Urothelium cell line (cell line): ENCODE data around the gene KRTAP4-9.
"Not testable (repeated sequence)": the region's sequence is repeated elsewhere in the genome, so short reads cannot be mapped to it uniquely, and the experiment has no call there.

Source experiments
- DNase-seq: peaks from one replicate; pipeline ENCODE4 v3.0.0; 2011; ENCODE audit warnings: low spot score, mixed read lengths
- FAIRE-seq: peaks from 2 replicates; lab custom pipeline; 2011; peaks lifted over from hg19 to GRCh38; lab: Jason Lieb, UNC

Gene KRTAP4-9

DNA sequence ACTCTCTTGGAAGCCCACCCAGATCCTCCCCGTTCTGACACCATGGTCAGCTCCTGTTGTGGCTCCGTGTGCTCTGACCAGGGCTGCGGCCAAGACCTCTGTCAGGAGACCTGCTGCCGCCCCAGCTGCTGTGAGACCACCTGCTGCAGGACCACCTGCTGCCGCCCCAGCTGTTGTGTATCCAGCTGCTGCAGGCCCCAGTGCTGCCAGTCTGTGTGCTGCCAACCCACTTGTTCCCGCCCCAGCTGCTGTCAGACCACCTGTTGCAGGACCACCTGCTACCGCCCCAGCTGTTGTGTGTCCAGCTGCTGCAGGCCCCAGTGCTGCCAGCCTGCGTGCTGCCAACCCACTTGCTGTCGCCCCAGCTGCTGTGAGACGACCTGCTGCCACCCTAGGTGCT, at the start of gene KRTAP4-9:
TSS of gene KRTAP4-9 (plus strand) at position 43 of the 400 bp plus-strand sequence. CDS start at position 43, 0 bp downstream.
- FAIRE-seq, DNase-seq: not testable (repeated sequence)

DNA sequence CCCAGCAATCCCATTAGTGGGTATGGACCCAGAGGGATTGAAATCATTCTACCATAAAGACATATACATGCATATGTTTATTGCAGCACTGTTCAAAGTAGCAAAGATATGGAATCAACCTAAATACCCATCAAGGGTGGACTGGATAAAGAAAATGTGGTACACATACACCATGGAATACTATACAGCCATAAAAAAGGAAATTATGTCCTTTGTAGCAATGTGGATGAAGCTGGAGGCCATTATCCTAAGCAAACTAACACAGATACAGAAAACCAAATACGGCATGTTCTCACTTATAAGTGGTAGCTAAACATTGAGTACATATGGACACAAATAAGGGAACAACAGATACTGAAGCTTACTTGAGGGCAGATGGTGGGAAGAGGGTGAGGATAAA, 47.6 kb upstream of the KRTAP4-9 start:
- FAIRE-seq = no peak
- DNase-seq = no peak

DNA sequence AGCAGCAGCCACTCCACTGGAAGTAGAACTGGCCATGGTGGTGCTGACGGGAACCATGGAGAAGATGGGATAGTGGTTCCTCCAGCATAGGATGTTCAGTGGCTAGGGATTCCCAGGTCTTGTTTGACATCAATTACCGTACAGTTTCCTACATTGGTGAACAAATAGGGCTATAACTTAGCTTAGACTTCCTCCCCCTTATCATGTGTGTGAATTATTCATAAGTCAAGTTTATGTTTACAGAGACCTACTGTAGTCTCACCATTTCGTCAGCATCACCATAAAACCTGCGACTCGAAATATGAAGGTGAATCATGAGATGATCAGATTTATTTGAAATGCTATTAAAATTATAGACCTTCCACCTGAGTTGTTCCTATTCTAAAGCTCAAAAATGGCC, 46.4 kb upstream of the KRTAP4-9 start:
- no peak for DNase-seq
- FAIRE-seq = no peak

DNA sequence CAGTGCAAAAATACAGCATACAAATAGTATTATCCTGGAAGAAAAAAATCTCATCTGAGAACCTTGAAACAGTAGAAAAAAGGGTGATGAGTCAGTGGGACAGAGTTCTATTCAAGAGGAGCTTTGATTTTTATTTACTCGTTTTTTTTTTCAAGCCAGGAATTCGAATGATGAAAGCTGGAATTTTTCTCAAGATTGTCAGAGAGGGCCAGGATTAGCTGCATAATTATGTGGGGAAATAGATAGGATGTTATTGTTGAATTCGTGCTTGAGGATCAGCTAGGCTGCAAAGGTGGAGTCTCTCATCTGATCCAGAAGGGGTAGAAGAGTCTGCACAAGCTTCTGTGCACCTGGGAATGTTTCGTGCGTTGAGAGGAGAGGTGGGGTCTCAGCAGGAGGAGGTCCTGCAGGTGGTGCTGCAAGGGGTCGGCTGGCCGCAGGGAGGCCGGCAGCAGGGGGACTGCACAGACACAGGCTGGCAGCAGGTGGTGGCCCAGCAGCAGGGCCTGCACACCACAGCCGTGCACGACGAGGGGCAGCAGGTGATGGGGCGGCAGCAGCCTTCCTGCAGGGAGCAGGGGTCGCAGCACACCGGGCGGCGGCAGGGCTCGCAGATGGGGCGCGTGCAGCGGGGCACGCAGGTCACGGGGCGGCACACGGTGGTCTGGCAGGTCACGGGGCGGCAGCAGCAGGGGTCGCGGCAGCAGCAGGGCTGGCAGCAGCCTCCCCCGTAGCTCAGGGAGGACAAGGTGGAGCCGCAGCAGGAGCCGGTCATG, 45.7 kb upstream of the KRTAP4-9 start:
- FAIRE-seq = not testable (repeated sequence)
- DNase-seq = peak; percentile 47

DNA sequence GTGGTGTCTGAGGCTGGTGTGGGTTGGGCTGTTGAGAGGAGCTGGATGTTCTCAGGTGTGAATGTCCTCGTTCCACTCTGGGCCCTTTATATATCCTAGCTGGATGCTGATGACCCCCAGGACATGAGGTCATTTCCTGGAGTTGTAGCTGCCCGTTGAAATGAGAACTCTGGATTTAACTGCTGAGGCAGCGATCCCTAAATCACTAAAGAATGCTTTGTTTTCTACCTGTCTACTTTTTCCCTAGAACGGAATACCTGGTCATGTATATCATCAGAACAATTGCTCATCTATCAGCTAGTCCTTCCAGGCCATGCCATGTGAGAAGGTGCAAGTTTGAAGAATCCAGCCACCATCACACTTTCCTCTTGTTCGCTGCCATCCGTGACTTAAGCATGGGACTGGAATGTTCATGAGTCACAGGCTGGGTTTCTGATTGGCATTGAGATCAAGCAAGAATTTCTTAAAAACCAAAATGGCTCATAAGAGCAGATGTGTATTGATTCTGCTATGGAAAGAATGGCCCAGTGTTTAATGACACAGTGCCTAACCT, 45.1 kb upstream of the KRTAP4-9 start, which contains the start of gene KRTAP2-3:
TSS of gene KRTAP2-3 (minus strand) at position 63 of the 553 bp plus-strand sequence. CDS start 64 bp downstream, outside the sequence.
- FAIRE-seq (peak; percentile 77), DNase-seq (peak; percentile 78)

DNA sequence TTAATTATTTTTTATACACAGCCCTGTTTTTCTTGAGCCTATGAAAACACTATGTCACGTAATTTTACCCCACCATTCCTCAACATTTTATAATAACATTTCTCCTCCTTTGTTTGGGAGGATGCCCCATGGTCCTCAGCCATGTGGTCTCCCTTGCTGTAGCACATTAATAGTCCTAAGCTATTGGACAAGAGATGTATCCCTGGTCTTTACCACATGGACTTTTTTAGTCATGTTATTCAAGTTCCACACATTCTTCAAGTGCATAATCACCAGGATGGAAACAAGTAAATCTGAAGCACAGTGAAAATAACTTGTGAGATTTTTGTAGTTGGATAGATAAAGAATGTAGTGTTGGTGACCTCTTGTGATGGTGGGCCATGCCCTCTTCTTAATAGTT, 43.2 kb upstream of the KRTAP4-9 start:
- peak; percentile 50 for DNase-seq
- FAIRE-seq = no peak

DNA sequence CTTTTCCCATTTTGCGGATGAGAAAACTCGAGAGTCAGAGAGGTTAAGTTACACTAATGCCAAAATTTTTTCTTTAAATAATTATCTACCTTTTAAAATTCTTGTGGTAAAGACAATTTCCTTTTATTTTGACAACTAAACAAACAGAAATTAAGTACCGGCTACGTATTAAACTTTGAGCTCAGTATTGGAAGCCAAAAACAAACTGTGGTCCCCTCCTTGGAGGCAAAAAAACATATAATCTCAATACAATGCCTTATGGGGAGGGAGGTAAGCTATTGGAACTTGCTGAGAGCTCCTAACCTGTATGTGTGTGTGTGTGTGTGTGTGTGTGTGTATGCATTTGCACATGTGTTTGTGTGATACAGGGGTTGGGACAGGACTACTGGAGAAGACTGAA, 41.7 kb upstream of the KRTAP4-9 start:
- FAIRE-seq (peak; percentile 59), DNase-seq (no peak)

DNA sequence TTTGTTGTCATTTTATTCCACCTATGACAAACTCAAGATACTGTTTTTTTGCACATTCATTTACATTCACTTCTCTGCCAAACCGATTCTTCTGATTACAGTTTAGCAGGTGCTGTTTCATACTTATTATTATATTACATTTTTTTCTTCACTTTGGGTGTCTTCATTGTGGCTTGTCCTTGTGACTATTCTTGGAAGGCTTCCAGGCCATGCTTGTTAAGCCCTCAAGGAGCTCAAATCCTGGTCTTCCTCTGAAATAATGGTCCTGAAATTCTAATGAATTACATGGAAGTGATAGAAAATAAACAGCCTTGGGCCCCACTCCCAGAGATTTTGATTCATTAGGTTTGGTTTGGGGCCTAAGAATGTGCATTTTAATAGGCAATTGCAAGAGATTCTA, 40.9 kb upstream of the KRTAP4-9 start:
- FAIRE-seq = no peak

DNA sequence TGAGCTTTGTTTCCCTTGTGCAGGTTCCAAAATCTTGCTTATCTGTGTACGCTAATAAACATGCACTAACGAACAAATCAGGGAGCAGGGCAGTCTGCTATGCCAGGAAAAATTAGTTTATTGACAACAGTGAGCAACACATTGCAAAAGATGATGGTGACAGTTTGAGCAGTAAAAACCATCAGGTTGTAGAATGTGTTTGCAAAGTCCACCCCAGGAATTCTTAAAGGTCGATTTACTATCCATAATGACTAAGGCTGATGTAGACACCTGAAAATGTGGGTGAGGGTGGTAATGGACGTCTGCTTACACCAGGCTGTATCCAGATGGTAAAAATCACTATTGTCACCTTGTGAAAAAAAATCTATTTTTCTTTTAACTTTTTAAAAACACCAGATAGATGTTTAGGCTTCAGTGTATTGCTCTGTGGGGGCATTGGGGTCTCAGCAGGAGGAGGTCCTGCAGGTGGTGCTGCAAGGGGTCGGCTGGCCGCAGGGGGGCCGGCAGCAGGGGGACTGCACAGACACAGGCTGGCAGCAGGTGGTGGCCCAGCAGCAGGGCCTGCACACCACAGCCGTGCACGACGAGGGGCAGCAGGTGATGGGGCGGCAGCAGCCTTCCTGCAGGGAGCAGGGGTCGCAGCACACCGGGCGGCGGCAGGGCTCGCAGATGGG, 40.0 kb upstream of the KRTAP4-9 start:
- not testable (repeated sequence) for FAIRE-seq, DNase-seq

More for the DNA sequence above, 40.9 kb upstream of the KRTAP4-9 start:
- no peak for DNase-seq

DNA sequence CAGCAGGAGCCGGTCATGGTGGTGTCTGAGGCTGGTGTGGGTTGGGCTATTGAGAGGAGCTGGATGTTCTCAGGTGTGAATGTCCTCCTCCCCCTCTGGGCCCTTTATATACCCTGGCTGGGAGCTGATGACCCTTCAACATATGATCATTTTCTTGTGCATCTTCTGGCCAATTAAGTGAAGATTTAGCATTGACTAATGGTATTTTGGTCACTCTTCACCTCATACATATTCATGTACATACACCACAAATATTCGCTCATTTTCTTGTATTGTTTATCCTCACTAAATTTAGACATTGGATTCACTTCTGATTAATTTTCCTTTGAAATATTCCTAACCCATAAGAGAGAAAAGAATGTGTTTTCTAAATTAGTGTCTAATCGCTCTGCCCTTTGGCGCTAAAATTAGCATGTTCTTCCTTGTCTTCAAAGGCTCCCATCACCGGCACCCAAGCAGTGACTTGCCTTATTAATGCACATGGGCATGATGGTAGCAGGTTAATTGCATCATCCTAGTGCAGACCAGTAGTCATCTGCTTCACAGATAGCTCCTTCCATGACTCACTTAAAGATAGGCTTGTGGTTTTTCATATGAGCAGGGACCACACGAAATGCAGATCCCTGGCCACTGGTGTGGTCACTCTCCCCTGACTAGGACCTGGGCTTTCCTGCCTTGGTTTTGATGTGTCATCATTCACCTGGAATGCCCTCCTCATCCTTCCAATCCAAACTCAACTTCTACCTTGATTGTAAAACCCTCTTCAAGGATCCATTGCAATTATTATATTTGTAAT, 39.2 kb upstream of the KRTAP4-9 start, which contains the start of gene KRTAP2-4:
TSS of gene KRTAP2-4 (minus strand) at position 51 of the 796 bp plus-strand sequence. CDS start at position 17, 34 bp downstream.
- DNase-seq = peak; percentile 65
- peak; percentile 55 for FAIRE-seq

DNA sequence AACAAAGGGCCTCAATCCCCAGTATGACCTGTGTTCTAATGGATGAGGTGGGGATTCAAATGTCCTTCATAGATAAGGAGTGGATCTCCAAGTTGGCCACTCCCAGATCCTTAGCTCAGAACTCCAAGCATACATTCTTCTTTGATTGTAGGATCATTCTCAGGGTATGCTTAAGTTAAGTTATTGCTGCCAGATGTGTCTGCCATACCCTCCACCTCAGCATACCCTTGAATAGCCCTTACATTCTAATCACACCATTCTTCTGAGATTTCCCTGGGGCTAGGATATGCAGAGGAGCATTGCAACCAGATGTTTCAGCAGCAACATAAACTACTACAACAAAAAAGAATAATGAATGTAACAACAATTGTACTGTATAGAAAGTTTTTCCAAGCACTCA, 37.9 kb upstream of the KRTAP4-9 start:
- DNase-seq = no peak
- no peak for FAIRE-seq

DNA sequence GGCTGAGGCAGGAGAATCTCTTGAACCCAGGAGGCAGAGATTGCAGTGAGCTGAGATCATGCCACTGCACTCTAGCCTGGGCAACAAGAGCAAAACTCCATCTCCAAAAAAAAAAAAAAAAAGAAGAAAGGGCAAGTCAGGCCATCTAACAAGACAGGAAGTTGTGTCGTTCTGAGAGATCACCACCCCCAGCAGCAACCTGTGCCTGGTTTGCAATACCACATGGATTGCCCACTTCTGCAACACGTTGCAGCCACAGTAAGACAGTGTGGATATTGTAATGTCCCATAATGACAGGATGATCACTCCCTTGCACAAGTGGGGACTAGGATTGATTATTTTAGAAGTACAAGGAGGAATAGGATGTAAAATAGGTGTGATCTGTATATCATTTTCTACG, 36.2 kb upstream of the KRTAP4-9 start:
- DNase-seq = no peak
- FAIRE-seq = peak; percentile 48

DNA sequence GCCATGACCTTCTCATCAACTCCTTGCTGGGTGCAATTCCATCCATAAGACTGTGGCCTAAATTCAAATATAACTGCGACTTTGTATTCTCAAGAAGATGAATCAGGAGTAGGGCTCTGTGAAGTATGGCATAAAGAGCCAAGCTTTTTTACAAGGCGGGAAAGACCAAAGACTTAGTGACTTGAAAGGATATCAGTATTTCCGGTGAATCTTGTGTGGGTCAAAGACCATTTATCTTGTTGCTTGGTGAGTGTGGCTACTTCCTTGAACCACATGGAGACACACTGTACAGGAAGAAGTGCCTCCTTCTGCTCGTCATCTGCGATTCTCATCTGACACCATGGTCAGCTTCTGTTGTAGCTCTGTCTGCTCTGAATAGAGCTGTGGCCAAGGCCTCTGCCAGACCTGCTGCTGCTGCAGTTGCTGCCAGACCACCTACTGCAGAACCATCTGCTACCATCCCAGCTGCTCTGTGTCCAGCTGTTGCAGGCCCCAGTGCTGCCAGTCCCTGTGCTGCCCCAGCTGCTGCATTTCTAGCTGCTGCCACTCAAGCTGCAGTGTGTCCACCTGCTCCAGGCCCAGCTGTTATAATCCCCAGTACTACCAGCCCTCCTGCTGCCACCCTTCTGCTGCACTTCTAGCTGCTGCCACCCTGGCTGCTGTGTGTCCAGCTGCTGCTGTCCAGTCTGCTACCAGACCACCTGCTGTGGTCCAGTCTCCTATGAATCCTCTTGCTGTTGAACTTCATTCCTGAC, 33.4 kb upstream of the KRTAP4-9 start:
- FAIRE-seq = no peak
- DNase-seq = no peak

DNA sequence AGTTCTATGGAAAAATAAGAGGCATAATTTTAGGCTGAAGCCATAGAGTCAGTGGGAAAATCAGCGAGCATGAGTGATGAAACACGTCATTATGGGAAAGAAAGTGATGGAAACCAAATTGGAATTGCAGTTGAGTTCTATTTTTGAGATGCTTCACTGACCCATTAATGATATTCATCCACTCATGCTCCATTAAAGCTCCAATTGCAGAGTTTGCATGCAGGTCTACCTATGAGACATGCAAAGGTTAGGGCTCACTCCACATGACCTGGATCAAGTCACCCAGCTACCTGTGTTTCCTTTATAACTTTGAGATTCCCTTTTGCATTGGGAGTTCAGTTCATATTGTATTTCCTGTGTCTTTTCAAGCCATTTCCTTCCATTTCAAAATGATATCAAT, 31.5 kb upstream of the KRTAP4-9 start:
- no peak for DNase-seq
- no peak for FAIRE-seq

DNA sequence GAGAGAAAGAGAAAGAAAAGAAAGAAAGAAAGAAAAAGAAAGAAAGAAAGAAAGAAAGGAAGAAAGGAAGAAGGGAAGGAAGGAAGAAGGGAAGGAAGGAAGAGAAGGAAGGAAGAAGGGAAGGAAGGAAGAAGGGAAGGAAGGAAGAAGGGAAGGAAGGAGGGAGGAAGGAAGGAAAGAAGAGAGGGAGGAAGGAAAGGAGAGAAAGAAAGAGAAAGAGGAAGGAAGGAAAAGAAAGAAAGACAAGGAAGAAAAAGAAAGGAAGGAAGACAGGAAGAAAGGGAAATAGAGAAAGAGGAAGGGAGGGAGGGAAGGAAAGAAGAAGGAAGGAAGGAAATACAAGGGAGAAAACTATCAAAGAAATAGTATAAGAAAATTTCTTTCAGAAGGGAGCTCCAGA, 28.4 kb upstream of the KRTAP4-9 start:
- no peak for DNase-seq
- no peak for FAIRE-seq

DNA sequence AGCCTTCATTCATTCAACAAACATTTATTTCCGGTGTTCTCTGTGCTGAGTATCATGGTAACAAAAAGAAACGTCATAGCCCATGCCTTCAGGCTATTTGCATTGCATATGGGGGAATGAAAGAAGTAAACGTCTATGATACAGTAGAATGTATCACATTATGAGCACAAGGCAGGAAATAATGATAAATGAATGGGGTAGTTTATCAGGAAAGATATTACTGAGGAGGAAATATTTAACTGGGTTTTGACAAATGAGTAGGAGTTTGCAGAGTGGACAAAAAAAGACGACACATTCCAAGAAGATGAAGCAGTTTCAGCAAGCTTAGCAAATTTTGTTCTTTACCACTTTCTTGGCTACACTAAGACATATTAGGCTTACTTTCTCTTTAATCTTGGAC, 22.6 kb upstream of the KRTAP4-9 start:
- DNase-seq = no peak
- no peak for FAIRE-seq

DNA sequence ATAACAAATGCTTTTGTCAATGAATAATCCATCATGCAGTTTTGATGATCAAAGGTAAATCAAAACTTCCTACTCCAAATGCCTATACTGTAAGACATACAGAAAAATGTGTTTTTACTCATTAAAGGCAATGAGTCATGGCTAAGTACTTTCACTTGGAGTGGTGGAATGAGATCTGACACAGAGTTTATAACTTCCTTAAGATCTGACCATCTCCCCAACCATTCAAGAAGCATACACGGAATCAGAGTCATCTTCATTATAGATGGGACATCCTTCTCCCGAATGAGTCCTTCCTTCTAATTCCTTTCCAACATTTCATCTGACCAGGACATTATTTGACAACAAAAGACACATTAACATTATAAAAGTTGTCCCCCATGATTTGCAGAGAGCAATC, 21.8 kb upstream of the KRTAP4-9 start:
- not testable (repeated sequence) for DNase-seq
- FAIRE-seq = peak; percentile 94

DNA sequence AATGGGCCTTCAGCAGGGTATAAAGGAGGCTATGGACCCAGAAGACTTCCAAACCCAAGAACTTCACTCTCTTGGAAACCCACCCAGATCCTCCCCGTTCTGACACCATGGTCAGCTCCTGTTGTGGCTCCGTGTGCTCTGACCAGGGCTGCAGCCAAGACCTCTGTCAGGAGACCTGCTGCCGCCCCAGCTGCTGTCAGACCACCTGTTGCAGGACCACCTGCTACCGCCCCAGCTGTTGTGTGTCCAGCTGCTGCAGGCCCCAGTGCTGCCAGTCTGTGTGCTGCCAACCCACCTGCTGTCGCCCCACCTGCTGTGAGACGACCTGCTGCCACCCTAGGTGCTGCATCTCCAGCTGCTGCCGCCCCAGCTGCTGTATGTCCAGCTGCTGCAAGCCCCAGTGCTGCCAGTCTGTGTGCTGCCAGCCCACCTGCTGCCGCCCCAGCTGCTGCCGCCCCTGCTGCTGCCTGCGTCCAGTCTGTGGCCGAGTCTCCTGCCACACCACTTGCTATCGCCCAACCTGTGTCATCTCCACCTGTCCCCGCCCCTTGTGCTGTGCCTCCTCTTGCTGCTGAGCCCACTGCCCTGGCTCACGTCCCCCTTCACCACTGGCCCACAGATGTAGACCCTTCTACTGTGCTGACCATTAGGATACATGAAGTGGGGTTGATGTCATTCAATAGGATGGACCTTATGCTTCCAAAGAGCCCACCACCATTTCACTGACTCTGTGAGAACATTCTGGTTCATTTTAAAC, 20.9 kb upstream of the KRTAP4-9 start, which contains the start of gene KRTAP4-7:
TSS of gene KRTAP4-7 (plus strand) at position 51 of the 757 bp plus-strand sequence. CDS start at position 108, 57 bp downstream.
- not testable (repeated sequence) for DNase-seq

DNA sequence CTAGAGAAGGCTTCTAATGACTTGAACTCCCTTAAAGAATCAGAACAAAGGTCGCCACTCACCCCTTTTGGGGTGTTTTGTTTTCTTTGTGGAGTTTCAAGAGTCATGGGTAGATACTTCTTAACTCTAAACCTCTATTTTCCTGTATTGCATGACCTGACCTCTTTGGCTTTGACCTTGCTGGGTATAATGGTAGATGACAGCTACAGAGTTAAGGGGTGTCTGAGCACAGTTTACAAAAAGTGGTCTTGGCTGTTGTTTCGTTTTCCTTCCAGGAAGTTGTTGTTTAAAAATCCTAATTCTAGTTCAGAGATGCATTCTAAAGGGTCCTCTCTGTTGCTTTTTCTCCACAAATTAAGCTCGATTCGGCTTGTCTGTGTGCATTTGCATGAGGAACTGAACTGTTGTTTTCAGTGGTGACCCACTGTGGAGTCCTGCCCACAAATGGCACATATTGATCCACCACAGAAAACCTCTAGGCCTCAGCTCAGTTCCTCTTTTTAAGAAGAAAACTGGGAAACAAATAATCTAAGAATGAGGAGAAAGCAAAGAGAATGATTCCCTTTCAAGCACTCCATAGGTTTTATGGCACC, 16.3 kb upstream of the KRTAP4-9 start:
- FAIRE-seq, DNase-seq: not testable (repeated sequence)

More for the DNA sequence above, 20.9 kb upstream of the KRTAP4-9 start, which contains the start of gene KRTAP4-7:
- FAIRE-seq = not testable (repeated sequence)
